Mucosa of descending colon (tissue), 3 donors: ENCODE data around the gene FRS3. TPM values are rescaled to one million over a fixed set of nuclear protein-coding genes. Genes with fewer than 3 reads are reported as not detected.

ENCODE experiments used
- ATAC-seq: fragments of 200-7000 bp; cut with Tn5 transposase; one replicate; pipeline ENCODE4 v1.9.1; 2020; ENCODE audit warnings: mild to moderate bottlenecking, moderate library complexity
- DNase-seq, 3 donors: peaks; one replicate each; pipeline ENCODE4 v3.0.0-alpha.2; 2020
- H3K36me3 ChIP-seq: fragments of 200-600 bp; one replicate; pipeline ENCODE4 v1.8.0; 2021; ENCODE audit warnings: low read depth, mild to moderate bottlenecking
- H3K4me1 ChIP-seq: fragments of 200-600 bp; one replicate; pipeline ENCODE4 v1.8.0; 2021; ENCODE audit warnings: low read depth, mild to moderate bottlenecking
- H3K4me3 ChIP-seq: fragments of 200-600 bp; one replicate; pipeline ENCODE4 v1.8.0; 2021; ENCODE audit warnings: mild to moderate bottlenecking
- H3K9me3 ChIP-seq: fragments of 200-600 bp; one replicate; pipeline ENCODE4 v1.8.0; 2021; ENCODE audit warnings: mild to moderate bottlenecking
- CTCF ChIP-seq: fragments of 200-600 bp; IDR thresholded peaks from one replicate; pipeline ENCODE4 v1.8.0; 2022; ENCODE audit warnings: antibody characterized with exemption, mild to moderate bottlenecking
- intact Hi-C, 2 donors: fragments of 100-400 bp; cut with DNase I in 1 of 2; cut with micrococcal nuclease in 1 of 2; formaldehyde crosslinking; loops; one replicate each; pipeline versions ENCODE4 v1.11.0 to v1.11.1; 2022; cut with DNase I, micrococcal nuclease
- total RNA-seq, 3 donors: library from RNA; stranded (reverse); fragmentation: NEBNext Ultra II Directional in 2 of 3; extraction: Animal tissue kit (Norgen Biotek cat#: 25700) in 2 of 3; gene quantifications; one replicate each; pipeline versions ENCODE4 v1.2.1 to v1.2.4, GENCODE V29; 2021 to 2023
- donor health status: DM: no; HTN: no; CAD: no; lungs with moderate emphysema.
- donor health status: DM: no; HTN: no; CAD: no.
- donor health status: DM: no; HTN: yes; CAD: no.

Gene FRS3
- total RNA-seq, 3 donors from 2014 or later = 3.6 to 7.9 (median 4.6) TPM

- Histone ChIP-seq H3K4me3 (no peak overlapping the region), H3K36me3 (no peaks in the 10 kb centered on the region), H3K9me3 (no peaks in the 10 kb centered on the region), H3K4me1 (peaks cover 32% of the 10 kb centered on the region)
- DNase-seq (peak in 1 of 3 donors; percentile 25), ATAC-seq (no peak)
- no peak for TF ChIP-seq CTCF
- intact Hi-C loops = no loop called here
Measured at GRCh38 chr6:41724228-41724580, 55.5 kb downstream of the FRS3 start.

- ATAC-seq = peak; percentile 54
- DNase-seq = peak; percentile 57 to 89 (median 60)
- TF ChIP-seq CTCF = no peak
- no peaks in the 10 kb centered on the region for H3K36me3 ChIP-seq
- H3K4me3 ChIP-seq = no peak overlapping the region
- intact Hi-C loops = no loop called here
- no peaks in the 10 kb centered on the region for H3K9me3 ChIP-seq
- H3K4me1 ChIP-seq = peaks cover 27% of the 10 kb centered on the region
Measured at GRCh38 chr6:41723530-41724227, 56.0 kb downstream of the FRS3 start.

- ATAC-seq (no peak), DNase-seq (no peak)
- Histone ChIP-seq H3K36me3 (no peaks in the 10 kb centered on the region), H3K4me1 (peaks cover 21% of the 10 kb centered on the region), H3K4me3 (no peak overlapping the region), H3K9me3 (no peaks in the 10 kb centered on the region)
- intact Hi-C loops = no loop called here
- TF ChIP-seq CTCF = no peak
Measured at GRCh38 chr6:41722969-41723529, 56.7 kb downstream of the FRS3 start.

GRCh38 chr6:41721414-41721813 lies 58.3 kb downstream of the FRS3 start:
- Histone ChIP-seq H3K4me3 (no peak overlapping the region), H3K9me3 (no peaks in the 10 kb centered on the region), H3K4me1 (peaks cover 23% of the 10 kb centered on the region), H3K36me3 (no peaks in the 10 kb centered on the region)
- no peak for DNase-seq
- no peak for ATAC-seq
- no peak for TF ChIP-seq CTCF
- intact Hi-C loops = no loop called here

GRCh38 chr6:41720783-41721182 lies 58.9 kb downstream of the FRS3 start:
- DNase-seq = no peak
- H3K9me3 ChIP-seq = no peaks in the 10 kb centered on the region
- ATAC-seq = no peak
- intact Hi-C loops = no loop called here
- no peak overlapping the region for H3K4me3 ChIP-seq
- no peaks in the 10 kb centered on the region for H3K36me3 ChIP-seq
- peaks cover 27% of the 10 kb centered on the region for H3K4me1 ChIP-seq
- no peak for TF ChIP-seq CTCF

- Histone ChIP-seq H3K4me1 (peaks cover 27% of the 10 kb centered on the region), H3K36me3 (no peaks in the 10 kb centered on the region), H3K9me3 (no peaks in the 10 kb centered on the region), H3K4me3 (no peak overlapping the region)
- ATAC-seq (no peak), DNase-seq (no peak)
- no peak for TF ChIP-seq CTCF
- intact Hi-C loops = no loop called here
Measured at GRCh38 chr6:41720262-41720620, 59.5 kb downstream of the FRS3 start.
